Tibial artery (tissue), 4 donors: ENCODE results near the gene KCNJ5.

Source experiments
- DNase-seq, 2 donors: peaks; one replicate each; pipeline ENCODE4 v3.0.0-alpha.2; 2019
- H3K27ac ChIP-seq, 2 donors: fragments of 200-600 bp; sonication (generic) in 1 of 2; 1 replicate in 1 of 2; 2 replicates in 1 of 2; pipeline ENCODE4 v1.5.1; 2018 to 2019; ENCODE audit warnings: mild to moderate bottlenecking in 1 of 2
- H3K27me3 ChIP-seq, 2 donors: fragments of 200-600 bp; sonication (generic) in 1 of 2; one replicate each; pipeline versions ENCODE4 v1.5.1 to v1.6.0; 2016 to 2019
- H3K36me3 ChIP-seq, 3 donors: fragments of 200-600 bp; sonication (generic) in 2 of 3; one replicate each; pipeline ENCODE4 v1.5.1; 2016 to 2019; ENCODE audit warnings: mild to moderate bottlenecking in 2 of 3
- H3K4me1 ChIP-seq, 4 donors: fragments of 200-600 bp; sonication (generic) in 2 of 4; 1 replicate in 3 of 4; 2 replicates in 1 of 4; pipeline ENCODE4 v1.5.1; 2016 to 2019
- H3K4me3 ChIP-seq, 2 donors: fragments of 200-600 bp; sonication (generic) in 1 of 2; 1 replicate in 1 of 2; 2 replicates in 1 of 2; pipeline ENCODE4 v1.5.1; 2018 to 2019; ENCODE audit warnings: mild to moderate bottlenecking in 2 of 2
- H3K9me3 ChIP-seq, 3 donors: fragments of 200-600 bp; sonication (generic) in 1 of 3; one replicate each; pipeline ENCODE4 v1.5.1; 2016 to 2019
- CTCF ChIP-seq, 2 experiments: fragments of 200-600 bp in 1 of 2; fragments of 450-650 bp in 1 of 2; IDR thresholded peaks; one replicate each; pipeline ENCODE4 v1.5.1; 2017 to 2019; ENCODE audit warnings: antibody characterized with exemption in 2 of 2, mild to moderate bottlenecking in 1 of 2, moderate library complexity in 1 of 2
- intact Hi-C: fragments of 100-400 bp; cut with DNase I; formaldehyde crosslinking; loops from one replicate; pipeline ENCODE4 v1.15.0; 2023; ENCODE audit warnings: low total_unique reads

KCNJ5 gene

GRCh38 chr11:128888034-128888985, 2.8 kb upstream of the KCNJ5 start:
- H3K4me1 ChIP-seq = peaks cover 0 to 21% (median 11%) of the 10 kb centered on the region in 4 donors
- H3K36me3 ChIP-seq = no peaks in the 10 kb centered on the region
- no peak for TF ChIP-seq CTCF (IDR thresholded peaks at IDR 0.05)
- no peak overlapping the region for H3K27ac ChIP-seq
- DNase-seq = no peak
- peaks cover 0 to 7% of the 10 kb centered on the region in 2 donors for H3K27me3 ChIP-seq
- H3K9me3 ChIP-seq = no peaks in the 10 kb centered on the region
- H3K4me3 ChIP-seq = no peak overlapping the region
- intact Hi-C loops = no loop called here

GRCh38 chr11:128889657-128890213, 1.4 kb upstream of the KCNJ5 start:
- Histone ChIP-seq H3K4me3 (no peak overlapping the region), H3K27me3 (peaks cover 0 to 3% of the 10 kb centered on the region in 2 donors), H3K4me1 (peaks cover 0 to 26% (median 11%) of the 10 kb centered on the region in 4 donors), H3K9me3 (no peaks in the 10 kb centered on the region), H3K36me3 (no peaks in the 10 kb centered on the region), H3K27ac (no peak overlapping the region)
- TF ChIP-seq CTCF (IDR thresholded peaks at IDR 0.05) = no peak
- no peak for DNase-seq
- intact Hi-C loops = no loop called here

GRCh38 chr11:128890216-128890542, 977 bp upstream of the KCNJ5 start:
- no peak for TF ChIP-seq CTCF (IDR thresholded peaks at IDR 0.05)
- Histone ChIP-seq H3K27ac (no peak overlapping the region), H3K4me1 (peaks cover 0 to 26% (median 11%) of the 10 kb centered on the region in 4 donors), H3K27me3 (peaks cover 0 to 3% of the 10 kb centered on the region in 2 donors), H3K9me3 (no peaks in the 10 kb centered on the region), H3K36me3 (no peaks in the 10 kb centered on the region), H3K4me3 (peak overlapping the region; percentile 48 to 61)
- intact Hi-C loops = no loop called here
- DNase-seq = no peak

- Histone ChIP-seq H3K36me3 (no peaks in the 10 kb centered on the region), H3K4me3 (peak overlapping the region in 1 of 2 donors; percentile 61), H3K9me3 (no peaks in the 10 kb centered on the region), H3K27ac (no peak overlapping the region), H3K27me3 (peaks cover 0 to 3% of the 10 kb centered on the region in 2 donors), H3K4me1 (peaks cover 0 to 33% (median 11%) of the 10 kb centered on the region in 4 donors)
- TF ChIP-seq CTCF (IDR thresholded peaks at IDR 0.05) = no peak
- DNase-seq = no peak
- intact Hi-C loops = no loop called here
Measured at GRCh38 chr11:128891913-128892398, 800 bp downstream of the KCNJ5 start.

GRCh38 chr11:128892866-128893565, 1.9 kb downstream of the KCNJ5 start:
- DNase-seq = no peak
- Histone ChIP-seq H3K27me3 (peaks cover 0 to 3% of the 10 kb centered on the region in 2 donors), H3K4me3 (no peak overlapping the region), H3K9me3 (no peaks in the 10 kb centered on the region), H3K36me3 (no peaks in the 10 kb centered on the region), H3K4me1 (peaks cover 0 to 42% (median 14%) of the 10 kb centered on the region in 4 donors), H3K27ac (no peak overlapping the region)
- intact Hi-C loops = no loop called here
- TF ChIP-seq CTCF (IDR thresholded peaks at IDR 0.05) = no peak
